Endothelial cell of umbilical vein (primary cell): Measurements from ENCODE around the gene KLHL18. TPM values are rescaled to one million over a fixed set of nuclear protein-coding genes. Genes with fewer than 3 reads are reported as not detected.

Experiments
- BruUV-seq: library from RNA; stranded (reverse); fragments of 400-500 nt; replicated peaks from 2 replicates; lab custom pipeline; 2021; lab: Mats Ljungman, UMichigan
- CTCF ChIA-PET: fragments of 300-600, 350-600 bp; sonication (Branson Sonifier 250); formaldehyde crosslinking; loops from one replicate; lab custom pipeline; 2021; ENCODE audit warnings: antibody characterized with exemption, inconsistent platforms; lab: Charles Lee
- POLR2A ChIA-PET: fragments of 300-600, 350-600 bp; sonication (Branson Sonifier 250); formaldehyde crosslinking; loops from one replicate; lab custom pipeline; 2021; ENCODE audit warnings: antibody characterized with exemption, inconsistent platforms; lab: Charles Lee
- DNase-seq: peaks from one replicate; pipeline ENCODE4 v3.0.0-alpha.2; 2011; ENCODE audit warnings: low read depth, low spot score
- FAIRE-seq: peaks from 2 replicates; lab custom pipeline; 2011; peaks lifted over from hg19 to GRCh38; lab: Jason Lieb, UNC
- H2AFZ ChIP-seq: 2 replicates; pipeline ENCODE4 v1.6.0; 2012; ENCODE audit warnings: low read depth, low read length, control low read depth, inconsistent platforms
- H3K27ac ChIP-seq: 2 replicates; pipeline ENCODE4 v1.5.1; 2011; ENCODE audit warnings: low read depth, mild to moderate bottlenecking, control low read depth, low read length, moderate library complexity; ENCODE audit not compliant: insufficient read depth
- H3K27me3 ChIP-seq, 2 experiments: 2 replicates each; pipeline versions ENCODE4 v1.6.0 to v1.6.1; 2011; ENCODE audit warnings: low read length in 2 of 2, mixed read lengths in 1 of 2; ENCODE audit not compliant: control insufficient read depth in 2 of 2, insufficient read depth in 2 of 2
- H3K36me3 ChIP-seq, 2 experiments: 2 replicates in 1 of 2; 3 replicates in 1 of 2; pipeline ENCODE4 v1.5.1; 2011; ENCODE audit warnings: low read length in 2 of 2, mild to moderate bottlenecking in 1 of 2, moderate library complexity in 1 of 2; ENCODE audit not compliant: control insufficient read depth in 2 of 2, insufficient read depth in 2 of 2; ENCODE audit errors: extremely low read depth in 1 of 2
- H3K4me1 ChIP-seq: 3 replicates; pipeline ENCODE4 v1.5.1; 2011; ENCODE audit warnings: mild to moderate bottlenecking, low read length; ENCODE audit not compliant: control insufficient read depth, insufficient read depth; ENCODE audit errors: extremely low read depth
- H3K4me2 ChIP-seq: 2 replicates; pipeline ENCODE4 v1.6.1; 2011; ENCODE audit warnings: low read length, control low read depth, mixed read lengths; ENCODE audit not compliant: insufficient read depth
- H3K4me3 ChIP-seq, 3 experiments: fragments of 200-600 bp in 1 of 3; sonication (generic), shearing (Covaris generic) in 1 of 3; replicated peaks in 1 of 3; 2 replicates each; pipeline ENCODE4 v1.5.1; 2011 to 2016; ENCODE audit warnings: control low read depth in 3 of 3, low read length in 3 of 3, mild to moderate bottlenecking in 2 of 3, inconsistent platforms in 1 of 3, low read depth in 1 of 3, moderate library complexity in 1 of 3; ENCODE audit not compliant: insufficient read depth in 1 of 3
- H3K79me2 ChIP-seq: 2 replicates; pipeline ENCODE4 v1.6.0; 2012; ENCODE audit warnings: low read length, inconsistent platforms; ENCODE audit not compliant: control insufficient read depth, insufficient read depth
- H3K9ac ChIP-seq: replicated peaks from 2 replicates; pipeline ENCODE3; 2011; ENCODE audit warnings: low read length, control low read depth; ENCODE audit not compliant: insufficient read depth; ENCODE audit errors: extremely low read depth
- H3K9me1 ChIP-seq: replicated peaks from 3 replicates; pipeline ENCODE4 v1.6.0; 2011; ENCODE audit warnings: mild to moderate bottlenecking, low read length; ENCODE audit not compliant: control insufficient read depth, insufficient read depth; ENCODE audit errors: extremely low read depth
- H3K9me3 ChIP-seq: replicated peaks from 2 replicates; pipeline ENCODE4 v1.5.1; 2012; ENCODE audit warnings: low read length, inconsistent platforms; ENCODE audit not compliant: control insufficient read depth, insufficient read depth
- H4K20me1 ChIP-seq: replicated peaks from 2 replicates; pipeline ENCODE3; 2011; ENCODE audit warnings: mild to moderate bottlenecking, low read length; ENCODE audit not compliant: control insufficient read depth, insufficient read depth; ENCODE audit errors: extremely low read depth
- CTCF ChIP-seq, 2 donors: IDR thresholded peaks; 1 replicate in 1 of 2; 2 replicates in 1 of 2; pipeline ENCODE4 v1.5.1; 2011; ENCODE audit warnings: low read length in 2 of 2, mild to moderate bottlenecking in 2 of 2, moderate library complexity in 2 of 2, control low read depth in 1 of 2, inconsistent platforms in 1 of 2, low read depth in 1 of 2; ENCODE audit not compliant: insufficient read depth in 1 of 2; ENCODE audit errors: extremely low read depth in 1 of 2
- EZH2 ChIP-seq: IDR thresholded peaks from 2 replicates; pipeline ENCODE4 v1.6.1; 2012; ENCODE audit warnings: borderline replicate concordance, low read depth, mild to moderate bottlenecking, moderate library complexity, low read length, inconsistent platforms; ENCODE audit not compliant: severe bottlenecking
- GATA2 ChIP-seq: IDR thresholded peaks from 2 replicates; pipeline ENCODE4 v1.7.0; 2011; ENCODE audit warnings: low read depth, mild to moderate bottlenecking, moderate library complexity, mixed read lengths, low read length; ENCODE audit not compliant: insufficient read length, insufficient read depth
- dilution Hi-C: fragments of 300-500 bp; cut with MboI; formaldehyde crosslinking; loops from one replicate; pipeline ENCODE4 v1.15.0; 2019; ENCODE audit warnings: low sequenced_read_pairs; ENCODE audit not compliant: extremely low pct_ligation_motif_present
- intact Hi-C: fragments of 100-400 bp; cut with micrococcal nuclease; formaldehyde crosslinking; loops from one replicate; pipeline ENCODE4 v1.10.0; 2022
- polyA plus RNA-seq, 4 experiments: library from polyadenylated mRNA; depleted of rRNA in 3 of 4; stranded (reverse) in 3 of 4; unstranded in 1 of 4; fragments of >200 nt; gene quantifications; 2 replicates each; pipeline versions ENCODE4 v1.2.1 to v1.2.3, GENCODE V29; 2011 to 2012; ENCODE audit warnings: missing spikeins in 1 of 4
- total RNA-seq: library from RNA; stranded (reverse); gene quantifications from 2 replicates; pipeline ENCODE4 v1.2.3, GENCODE V29; 2021

Gene KLHL18
- total and polyA plus RNA-seq, 2 donors (not counting 3 experiments of a cell fraction or from before 2014, with no cell fraction given): 43.4 to 58.1 TPM

DNA sequence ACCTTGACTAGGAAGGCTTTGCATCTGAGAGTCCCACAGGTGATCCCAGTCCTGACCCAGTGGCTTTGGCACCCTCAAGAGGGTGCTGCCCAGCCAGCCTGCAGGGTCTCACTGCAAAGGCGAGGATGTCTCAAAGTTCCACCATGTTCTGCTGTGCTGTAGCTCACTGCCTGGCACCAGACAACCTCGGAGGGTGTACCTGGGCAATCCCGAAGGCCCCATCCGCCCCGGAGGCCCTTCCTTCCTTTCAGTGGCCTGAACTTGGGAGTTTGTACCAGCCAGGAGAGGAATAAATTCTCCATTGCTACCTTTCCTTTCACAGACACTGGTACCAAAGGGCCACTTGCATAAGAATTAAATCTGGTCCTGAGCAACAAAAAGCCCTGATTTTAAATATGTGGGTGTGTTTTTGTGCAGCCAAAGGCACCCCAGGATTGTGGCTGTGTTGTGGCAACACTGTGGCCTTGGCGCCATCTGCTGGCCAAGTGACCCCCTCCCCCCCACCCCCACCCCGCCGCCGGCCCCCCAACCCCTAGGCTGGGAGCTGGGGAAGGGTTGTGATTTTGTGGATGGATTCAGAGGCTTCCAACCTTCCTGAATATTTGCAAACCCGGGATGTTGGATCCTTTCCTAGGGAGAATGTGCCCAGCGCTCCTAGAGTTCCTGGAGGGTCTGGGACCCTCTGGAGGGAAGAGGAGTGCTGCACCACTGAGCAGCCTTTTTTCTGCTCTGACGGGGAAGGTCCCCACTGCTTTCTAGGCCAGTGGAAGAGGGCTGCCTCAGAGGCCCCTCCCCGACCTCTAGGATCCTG lies 88.3 kb downstream of the KLHL18 start:
- BruUV-seq: no TSS peak
- Histone ChIP-seq H3K36me3 (no peaks in the 10 kb centered on the region), H4K20me1 (no peaks in the 10 kb centered on the region), H3K79me2 (no peaks in the 10 kb centered on the region), H3K9me1 (no peaks in the 10 kb centered on the region), H3K4me1 (no peaks in the 10 kb centered on the region), H2AFZ (no peak overlapping the region), H3K9me3 (no peaks in the 10 kb centered on the region), H3K9ac (no peak overlapping the region), H3K4me2 (no peak overlapping the region), H3K4me3 (no peak overlapping the region), H3K27ac (no peak overlapping the region), H3K27me3 (no peaks in the 10 kb centered on the region)
- no peak for DNase-seq
- ChIA-PET CTCF (interaction anchor here (0.6 to 1.3 kb wide), 15 partner anchors 10 to 675 kb away, joined by 3 to 9 read pairs (median 4); partner anchors contain the start of gene PTPN23), POLR2A (interaction anchor here (0.6 kb wide), 1 partner anchor 92 kb away, joined by 4 read pairs; no protein-coding TSS in a partner anchor)
- FAIRE-seq: peak; percentile 8
- TF ChIP-seq CTCF (IDR thresholded peaks at IDR 0.05; ENCODE audit: extremely low read depth in 1 of 2, insufficient read depth in 1 of 2, low read depth in 1 of 2, low read length in 2 of 2) (peak in 1 of 2 donors; percentile 41), EZH2 (no peak), GATA2 (no peak)
- dilution Hi-C loops (no loop called here), intact Hi-C loops (loop anchor here (5.0 to 10.0 kb wide), 3 partner anchors 356 to 666 kb away; partner anchors contain the start of gene TMIE)
